Activated CD8-positive, alpha-beta memory T cell treated with anti-CD3 and anti-CD28 coated beads, Interleukin-2, amount 50 U/mL, for 1 hour (primary cell): ENCODE measurements around the gene MMP23B.

Experiments
- DNase-seq: peaks from one replicate; pipeline ENCODE4 v3.0.0-alpha.2; 2020; ENCODE audit errors: extremely low read depth

Gene MMP23B

DNA sequence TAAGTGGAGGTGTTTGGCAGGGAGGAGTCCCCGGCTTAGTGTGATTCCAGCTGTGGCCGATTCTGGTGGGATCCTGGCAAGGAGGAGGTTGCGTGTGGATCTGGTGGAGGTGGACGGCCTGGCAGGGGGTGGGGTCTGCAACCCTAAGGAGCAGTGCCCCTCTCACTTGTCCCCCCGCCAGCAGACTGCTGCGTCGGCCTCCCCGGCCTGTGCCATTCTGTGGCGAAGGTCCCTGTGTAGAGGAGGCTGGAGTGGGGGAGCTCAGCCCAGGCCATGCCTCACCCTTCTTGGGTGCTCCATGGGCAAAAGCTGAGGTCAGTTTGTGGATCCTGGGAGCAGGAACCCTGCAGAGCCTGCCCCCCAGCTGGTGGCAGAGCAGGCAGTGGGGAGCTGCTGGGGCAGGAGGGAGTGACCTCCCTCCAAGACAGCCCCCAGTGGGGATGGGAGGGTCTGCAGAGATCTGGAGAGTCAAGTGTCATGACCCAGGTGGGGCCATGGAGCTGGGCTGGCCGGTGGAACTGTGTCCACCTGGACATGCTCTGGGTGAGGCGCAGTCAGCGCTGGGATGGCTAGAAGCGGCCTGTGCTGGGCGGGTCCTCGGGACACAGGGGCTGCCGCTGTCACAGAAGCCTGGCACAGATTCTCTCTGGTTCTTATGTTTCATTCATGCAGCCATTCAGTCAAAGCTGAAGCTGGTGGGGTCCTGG is 11.4 kb upstream of the MMP23B start:
- DNase-seq = no peak

DNA sequence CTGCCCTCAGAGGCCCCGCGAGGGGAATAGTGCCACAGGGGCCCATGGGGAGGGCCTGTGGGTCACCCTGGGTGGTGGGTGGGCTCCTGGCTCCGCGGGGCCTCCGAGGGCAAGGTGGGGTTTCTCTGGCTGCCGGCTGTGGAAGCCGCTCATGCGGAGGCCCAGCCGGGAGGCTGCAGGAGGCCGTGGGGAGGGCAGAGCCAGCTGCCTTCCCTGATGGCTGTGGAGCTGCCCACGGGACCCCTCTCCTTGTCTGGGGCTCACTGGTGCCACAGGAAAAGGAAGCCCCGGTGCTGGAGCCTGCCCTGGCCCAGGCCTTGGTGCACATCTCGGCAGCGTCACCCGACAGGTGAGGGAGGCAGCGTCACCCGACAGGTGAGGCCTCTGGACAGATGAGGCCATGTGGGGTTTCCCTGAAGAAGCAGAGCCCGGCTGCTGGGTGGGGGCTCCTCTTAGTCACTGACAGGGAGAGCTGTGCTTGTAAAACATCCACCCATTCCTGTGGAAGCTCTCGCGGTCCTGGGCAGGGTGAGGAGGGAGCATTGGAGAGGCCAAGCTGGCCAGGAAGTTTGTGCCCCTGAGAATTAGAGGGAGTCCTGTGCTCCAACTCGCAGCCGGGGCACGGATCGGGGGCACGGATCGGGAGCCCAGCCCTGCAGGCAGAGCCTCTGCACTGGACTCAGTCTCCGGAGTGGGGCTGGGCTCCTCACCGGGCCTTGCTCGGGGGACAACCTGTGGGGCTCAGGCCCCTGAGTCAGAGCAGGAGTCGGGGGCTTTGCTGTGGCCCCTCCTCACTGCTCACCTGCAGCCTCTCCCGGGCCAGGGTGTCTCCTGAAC is 10.6 kb upstream of the MMP23B start:
- no peak for DNase-seq

DNA sequence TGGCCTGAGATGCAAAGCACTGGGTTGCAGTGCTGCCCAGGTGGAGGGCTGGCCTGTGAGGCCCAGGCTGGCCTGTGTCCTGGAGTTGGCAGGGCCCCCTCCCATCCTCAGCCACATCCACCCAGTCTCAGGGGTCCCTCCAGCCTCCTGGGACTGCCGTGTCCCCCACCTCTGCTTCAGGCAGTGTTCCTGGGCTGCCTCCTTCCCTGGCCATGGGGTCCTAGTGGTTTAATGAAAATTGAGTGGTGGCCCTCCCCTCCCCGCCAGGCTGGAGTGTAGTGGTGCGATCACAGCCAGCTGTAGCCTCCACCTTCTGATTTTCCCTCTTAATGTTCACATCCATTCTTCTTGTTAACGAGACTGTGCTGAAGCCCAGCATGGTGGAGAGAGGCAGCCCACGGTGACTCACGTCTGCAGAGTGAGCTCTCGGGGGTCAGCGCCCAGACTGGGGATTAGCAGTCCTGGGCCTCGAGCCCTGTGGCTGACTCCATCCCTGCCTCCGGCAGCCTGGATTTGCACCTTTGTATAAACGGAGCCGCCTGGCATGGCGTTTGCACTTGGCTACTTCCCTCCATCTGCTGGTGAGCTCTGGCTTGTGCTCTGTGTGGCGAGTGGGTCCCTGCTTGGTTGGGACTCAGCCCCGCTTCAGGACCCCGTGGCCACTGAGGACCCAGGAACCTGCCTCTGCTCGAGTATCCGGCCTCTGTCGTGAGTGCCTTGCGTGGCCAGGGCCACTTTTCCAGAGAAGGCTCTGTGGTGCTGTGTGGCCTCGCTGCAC is 9.8 kb upstream of the MMP23B start:
- DNase-seq = no peak

DNA sequence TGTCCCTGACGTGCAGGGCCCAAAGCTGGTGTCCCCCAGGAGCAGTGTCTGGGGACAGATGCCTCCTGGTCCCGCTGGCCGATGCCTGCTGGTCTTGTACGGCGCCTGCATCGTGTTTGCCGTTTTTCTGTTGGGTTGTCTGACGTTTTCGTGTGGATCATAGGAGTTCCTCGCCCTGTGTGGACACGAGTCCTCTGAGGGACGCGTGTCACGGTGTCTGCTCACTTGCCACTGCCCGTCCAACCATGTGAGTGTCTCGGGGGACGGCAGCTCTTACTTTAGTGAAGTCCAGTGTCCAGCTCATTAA is 9.2 kb upstream of the MMP23B start:
- no peak for DNase-seq

DNA sequence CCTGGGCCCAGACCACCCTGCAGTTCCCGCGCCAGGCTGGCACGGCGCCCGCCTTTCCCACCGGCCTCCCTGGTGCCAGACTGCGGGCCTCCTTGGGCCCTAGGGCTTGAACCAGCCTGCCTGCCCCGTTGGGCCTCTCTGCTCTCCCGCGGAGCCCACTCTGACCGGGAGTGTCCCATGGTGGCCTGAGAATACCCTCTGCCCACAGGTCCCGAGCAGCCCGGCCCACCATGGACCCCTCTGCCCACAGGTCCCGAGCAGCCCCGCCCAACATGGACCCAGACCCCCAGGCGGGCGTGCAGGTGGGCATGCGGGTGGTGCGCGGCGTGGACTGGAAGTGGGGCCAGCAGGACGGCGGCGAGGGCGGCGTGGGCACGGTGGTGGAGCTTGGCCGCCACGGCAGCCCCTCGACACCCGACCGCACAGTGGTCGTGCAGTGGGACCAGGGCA is 8.8 kb upstream of the MMP23B start:
- DNase-seq = no peak

DNA sequence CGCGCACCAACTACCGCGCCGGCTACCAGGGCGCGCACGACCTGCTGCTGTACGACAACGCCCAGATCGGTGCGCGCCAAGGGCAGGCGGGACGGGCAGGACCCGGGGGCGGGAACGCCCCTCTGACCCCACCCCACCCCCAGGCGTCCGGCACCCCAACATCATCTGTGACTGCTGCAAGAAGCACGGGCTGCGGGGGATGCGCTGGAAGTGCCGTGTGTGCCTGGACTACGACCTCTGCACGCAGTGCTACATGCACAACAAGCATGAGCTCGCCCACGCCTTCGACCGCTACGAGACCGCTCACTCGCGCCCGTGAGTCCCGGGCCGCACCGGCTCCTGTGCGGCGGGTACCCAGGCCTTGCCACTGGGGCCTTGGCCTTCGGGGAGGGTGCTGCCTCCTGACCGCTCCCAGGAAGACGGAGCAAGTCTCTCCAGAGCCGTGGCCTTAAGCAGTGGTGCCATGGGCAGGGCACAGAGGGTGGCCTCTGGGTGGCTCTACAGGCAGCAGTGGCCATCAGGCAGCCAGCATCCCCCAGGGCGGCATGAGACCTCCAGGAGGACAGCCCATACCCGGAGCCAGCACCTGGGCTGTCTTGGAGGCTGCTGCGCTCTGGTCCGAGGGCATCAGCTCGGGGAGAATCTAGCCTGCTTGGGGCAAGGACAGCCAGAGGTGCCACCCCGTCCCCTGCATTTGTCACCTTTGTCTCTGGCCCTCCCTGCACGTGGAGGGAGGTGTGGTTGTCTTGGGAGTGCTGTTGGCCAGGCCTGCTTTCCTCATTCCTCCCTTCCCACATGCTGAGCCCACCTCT is 8.1 kb upstream of the MMP23B start:
- no peak for DNase-seq

DNA sequence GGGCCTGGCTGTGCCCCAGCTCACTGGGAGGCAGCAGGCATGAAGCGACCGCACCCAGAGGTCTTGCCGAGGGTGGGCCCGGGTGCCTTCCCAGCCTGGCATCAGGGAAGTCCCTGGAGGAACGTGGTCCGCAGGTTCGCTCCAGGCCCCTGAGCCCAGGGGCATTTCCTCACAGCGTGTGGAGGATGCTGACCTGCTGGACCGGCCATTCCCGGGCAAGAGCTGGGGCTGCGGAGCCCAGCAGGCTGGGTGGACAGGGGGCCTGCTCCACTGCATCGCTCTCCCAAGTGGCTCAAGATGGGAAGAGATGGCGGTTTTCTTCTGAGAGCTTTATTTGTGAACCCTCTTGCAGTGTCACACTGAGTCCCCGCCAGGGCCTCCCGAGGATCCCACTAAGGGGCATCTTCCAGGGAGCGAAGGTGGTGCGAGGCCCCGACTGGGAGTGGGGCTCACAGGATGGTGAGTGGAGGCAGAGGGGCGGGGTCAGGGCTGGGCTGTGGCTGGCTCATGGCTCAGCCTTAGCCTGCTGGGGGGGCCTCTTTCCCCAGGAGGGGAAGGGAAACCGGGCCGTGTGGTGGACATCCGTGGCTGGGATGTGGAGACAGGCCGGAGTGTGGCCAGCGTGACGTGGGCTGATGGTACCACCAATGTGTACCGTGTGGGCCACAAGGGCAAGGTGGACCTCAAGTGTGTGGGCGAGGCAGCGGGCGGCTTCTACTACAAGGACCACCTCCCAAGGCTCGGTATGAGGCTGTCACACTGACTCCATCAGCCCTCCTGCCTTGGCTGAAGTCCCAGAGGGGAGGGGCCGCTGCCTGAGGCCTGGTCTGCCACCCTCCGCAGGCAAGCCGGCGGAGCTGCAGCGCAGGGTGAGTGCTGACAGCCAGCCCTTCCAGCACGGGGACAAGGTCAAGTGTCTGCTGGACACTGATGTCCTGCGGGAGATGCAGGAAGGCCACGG is 7.2 kb upstream of the MMP23B start:
- DNase-seq = no peak

DNA sequence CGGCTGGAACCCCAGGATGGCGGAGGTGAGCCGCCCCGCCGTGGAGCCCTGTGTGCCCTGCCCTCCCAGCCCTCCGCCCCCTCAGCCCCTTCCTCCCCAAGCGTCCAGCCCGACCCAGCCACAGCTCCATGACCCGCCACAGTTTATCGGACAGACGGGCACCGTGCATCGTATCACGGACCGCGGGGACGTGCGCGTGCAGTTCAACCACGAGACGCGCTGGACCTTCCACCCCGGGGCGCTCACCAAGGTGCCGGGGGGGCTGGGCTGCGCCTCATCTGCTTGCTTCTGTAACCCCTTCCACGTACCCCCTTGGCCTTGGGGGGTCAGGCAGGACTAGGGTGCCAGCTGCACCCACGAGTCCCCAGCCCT is 6.6 kb upstream of the MMP23B start:
- no peak for DNase-seq

DNA sequence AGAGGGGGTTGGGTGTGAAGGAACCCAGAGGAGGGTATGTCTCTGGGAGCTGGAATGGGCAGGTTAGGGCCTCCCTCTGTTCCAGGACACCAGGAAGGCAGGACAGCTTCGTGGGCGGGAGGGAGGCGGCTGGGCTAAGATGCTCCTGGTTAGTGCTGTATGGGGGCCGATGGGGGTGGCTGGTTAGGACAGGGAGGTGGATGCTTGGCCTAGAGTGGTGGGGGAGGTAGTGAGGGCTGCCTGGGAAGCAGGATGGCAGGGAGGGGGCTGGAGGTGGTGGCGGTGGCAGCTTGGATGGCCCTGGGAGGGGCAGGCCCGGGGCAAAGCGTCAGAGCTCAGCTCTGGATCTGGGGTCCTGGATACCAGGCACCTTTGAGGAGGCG is 6.2 kb upstream of the MMP23B start:
- no peak for DNase-seq

DNA sequence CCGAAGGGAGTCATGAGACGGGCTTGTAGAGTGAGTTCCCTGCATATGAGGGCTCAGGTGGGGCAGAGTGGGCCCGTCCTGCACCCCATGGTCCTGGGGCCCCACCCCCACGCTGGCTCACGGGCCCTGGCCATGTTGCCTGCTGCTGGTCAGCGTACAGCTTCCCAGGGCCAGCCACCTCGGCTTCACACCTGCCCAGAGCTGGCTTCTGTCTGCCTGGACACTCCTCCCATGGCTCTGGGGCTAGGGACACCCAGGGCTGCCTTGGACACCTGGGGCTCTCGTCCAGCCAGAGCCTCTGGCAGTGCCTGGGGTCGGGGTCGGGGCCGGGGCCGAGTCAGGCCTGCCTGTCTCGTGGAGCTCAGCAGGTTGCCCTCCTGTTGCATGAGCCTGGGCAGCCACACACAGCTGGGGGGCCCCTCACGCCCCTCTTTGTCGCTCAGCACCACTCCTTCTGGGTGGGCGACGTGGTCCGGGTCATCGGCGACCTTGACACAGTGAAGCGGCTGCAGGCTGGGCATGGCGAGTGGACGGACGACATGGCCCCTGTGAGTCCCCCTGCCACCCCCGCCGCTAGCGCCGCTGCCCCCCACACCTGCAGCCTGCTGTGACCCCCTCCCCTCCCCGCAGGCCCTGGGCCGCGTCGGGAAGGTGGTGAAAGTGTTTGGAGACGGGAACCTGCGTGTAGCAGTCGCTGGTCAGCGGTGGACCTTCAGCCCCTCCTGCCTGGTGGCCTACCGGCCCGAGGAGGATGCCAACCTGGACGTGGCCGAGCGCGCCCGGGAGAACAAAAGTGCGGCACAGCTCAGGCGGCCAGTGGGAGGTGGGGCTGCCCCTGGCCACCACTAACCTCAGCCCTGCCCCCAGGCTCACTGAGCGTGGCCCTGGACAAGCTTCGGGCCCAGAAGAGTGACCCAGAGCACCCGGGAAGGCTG is 5.5 kb upstream of the MMP23B start:
- DNase-seq = no peak

DNA sequence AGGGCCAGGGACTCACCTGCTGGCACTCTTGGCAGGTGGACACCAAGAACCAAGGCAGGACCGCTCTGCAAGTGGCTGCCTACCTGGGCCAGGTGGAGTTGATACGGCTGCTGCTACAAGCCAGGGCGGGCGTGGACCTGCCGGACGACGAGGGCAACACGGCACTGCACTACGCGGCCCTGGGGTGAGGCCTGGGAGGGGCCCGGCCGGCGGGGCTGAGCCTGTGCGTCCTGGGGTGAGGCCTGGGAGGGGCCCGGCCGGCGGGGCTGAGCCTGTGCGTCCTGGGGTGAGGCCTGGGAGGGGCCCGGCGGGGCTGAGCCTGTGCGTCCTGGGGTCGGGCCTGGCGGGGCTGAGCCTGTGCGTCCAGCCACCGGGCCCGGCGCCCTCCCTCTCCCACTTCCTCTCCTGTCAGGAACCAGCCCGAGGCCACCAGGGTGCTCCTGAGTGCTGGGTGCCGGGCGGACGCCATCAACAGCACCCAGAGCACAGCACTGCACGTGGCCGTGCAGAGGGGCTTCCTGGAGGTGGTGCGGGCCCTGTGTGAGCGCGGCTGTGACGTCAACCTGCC is 4.6 kb upstream of the MMP23B start:
- no peak for DNase-seq

DNA sequence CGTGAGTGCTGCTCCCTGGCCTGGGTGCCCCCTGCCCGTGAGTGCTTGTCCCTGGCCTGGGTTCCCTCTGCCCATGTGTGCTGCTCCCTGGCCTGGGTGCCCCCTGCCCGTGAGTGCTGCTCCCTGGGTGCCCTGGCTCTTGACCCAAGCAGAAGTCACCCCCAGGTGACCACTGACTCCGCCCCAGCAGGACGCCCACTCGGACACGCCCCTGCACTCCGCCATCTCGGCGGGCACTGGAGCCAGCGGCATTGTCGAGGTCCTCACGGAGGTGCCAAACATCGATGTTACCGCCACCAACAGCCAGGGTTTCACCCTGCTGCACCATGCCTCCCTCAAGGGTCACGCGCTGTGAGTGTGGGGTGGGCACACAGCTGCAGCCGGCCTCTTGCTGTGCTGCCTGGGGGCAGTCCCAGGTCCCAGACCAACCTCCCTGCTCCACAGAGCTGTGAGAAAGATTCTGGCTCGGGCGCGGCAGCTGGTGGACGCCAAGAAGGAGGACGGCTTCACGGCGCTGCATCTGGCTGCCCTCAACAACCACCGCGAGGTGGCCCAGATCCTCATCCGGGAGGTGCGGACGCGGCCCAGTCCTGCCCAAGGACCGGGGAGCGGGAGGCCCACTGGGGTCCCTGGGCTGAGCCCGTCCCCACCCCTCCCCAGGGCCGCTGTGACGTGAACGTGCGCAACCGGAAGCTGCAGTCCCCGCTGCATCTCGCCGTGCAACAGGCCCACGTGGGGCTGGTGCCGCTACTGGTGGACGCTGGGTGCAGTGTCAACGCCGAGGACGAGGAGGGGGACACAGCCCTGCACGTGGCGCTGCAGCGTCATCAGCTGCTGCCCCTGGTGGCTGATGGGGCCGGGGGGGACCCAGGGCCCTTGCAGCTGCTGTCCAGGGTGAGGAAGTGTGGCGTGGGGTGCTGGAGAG is 3.9 kb upstream of the MMP23B start:
- no peak for DNase-seq

DNA sequence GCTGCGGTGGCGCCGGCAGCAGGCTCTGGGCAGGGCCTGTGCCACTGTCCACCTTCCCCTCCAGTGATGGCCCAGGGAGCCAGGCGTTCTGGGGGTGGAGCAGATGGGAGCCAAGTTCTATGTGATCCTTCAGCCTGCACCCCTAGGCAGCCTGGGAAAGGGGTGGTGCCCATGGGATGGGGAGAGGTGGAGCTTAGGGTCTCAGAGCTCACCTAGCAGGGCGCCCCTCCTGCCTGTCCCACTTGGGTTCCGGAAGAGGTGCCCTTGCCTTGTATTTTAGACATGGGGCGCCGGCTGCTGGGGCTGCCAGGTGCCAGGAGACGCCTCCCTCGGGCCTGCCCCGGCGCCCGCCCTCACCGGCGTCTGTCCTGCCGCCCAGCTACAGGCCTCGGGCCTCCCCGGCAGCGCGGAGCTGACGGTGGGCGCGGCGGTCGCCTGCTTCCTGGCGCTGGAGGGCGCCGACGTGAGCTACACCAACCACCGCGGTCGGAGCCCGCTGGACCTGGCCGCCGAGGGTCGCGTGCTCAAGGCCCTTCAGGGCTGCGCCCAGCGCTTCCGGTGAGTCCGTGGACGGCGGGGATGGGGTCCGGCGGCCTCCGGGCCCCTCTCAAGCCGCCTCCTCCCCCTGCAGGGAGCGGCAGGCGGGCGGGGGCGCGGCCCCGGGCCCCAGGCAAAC is 3.1 kb upstream of the MMP23B start:
- no peak for DNase-seq

DNA sequence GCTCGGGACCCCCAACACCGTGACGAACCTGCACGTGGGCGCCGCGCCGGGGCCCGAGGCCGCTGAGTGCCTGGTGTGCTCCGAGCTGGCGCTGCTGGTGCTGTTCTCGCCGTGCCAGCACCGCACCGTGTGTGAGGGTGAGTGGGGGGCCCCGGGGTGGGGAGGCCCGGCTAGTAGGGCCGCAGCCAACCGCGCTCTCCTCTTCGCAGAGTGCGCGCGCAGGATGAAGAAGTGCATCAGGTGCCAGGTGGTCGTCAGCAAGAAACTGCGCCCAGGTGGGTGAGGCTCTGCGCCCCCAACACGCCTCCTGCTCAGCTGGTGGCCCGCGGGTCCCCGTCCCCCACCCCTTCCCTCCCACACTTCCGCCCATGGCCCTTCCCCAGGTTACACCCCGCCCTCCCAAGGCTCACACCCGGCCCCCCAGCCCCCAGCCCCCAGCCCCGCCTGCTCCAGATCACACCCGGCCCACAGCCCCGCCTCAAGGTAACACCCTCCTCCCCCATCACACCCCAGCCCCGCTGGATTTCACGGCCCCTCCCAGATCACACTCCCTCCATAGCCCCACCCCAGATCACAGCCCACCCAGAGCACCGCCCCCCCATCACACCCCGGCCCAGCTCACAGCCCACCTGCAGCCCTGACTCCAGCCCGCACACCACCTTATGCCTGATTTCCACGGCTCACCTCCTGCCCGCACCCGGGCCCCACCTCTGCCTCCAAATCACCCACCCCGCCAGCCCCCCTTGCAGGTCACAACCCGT is 2.4 kb upstream of the MMP23B start:
- peak; percentile 64 for DNase-seq

DNA sequence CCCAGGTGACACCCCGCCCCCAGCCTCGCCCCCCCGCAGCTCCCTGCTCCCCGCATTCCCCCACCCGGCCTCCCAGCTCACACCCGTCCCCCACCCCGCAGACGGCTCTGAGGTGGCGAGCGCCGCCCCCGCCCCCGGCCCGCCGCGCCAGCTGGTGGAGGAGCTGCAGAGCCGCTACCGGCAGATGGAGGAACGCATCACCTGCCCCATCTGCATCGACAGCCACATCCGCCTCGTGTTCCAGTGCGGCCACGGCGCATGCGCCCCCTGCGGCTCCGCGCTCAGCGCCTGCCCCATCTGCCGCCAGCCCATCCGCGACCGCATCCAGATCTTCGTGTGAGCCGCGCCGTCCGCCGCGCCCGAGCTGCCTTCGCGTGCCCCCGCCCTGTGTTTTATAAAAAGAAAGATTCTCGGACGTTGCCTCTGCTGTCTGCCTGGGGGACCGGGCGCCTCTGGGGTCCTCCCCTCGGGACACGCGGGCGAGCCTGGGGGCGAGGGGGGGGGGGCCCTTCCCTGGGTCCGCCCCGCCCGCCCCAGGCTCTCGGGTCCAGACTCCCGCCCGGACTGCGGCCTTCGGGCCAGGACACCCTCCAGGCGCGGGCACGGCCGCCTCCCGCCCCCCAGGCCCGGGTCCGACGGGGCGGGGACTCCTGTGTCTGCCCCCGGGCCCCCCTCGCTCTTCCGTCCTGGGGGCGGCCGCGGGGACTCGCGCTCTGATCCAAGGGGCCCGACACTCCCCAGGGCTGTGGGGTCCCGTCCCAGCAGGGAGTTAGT is 1.6 kb upstream of the MMP23B start:
- DNase-seq = peak; percentile 80
